GM12875 (cell line): ENCODE data around the gene SLC25A22.

Experiments
- H3K4me3 ChIP-seq: one replicate; pipeline ENCODE4 v1.5.1; 2011; ENCODE audit warnings: low read depth, low read length, control low read depth
- TF ChIP-seq, protein P1 (sequence below): IDR thresholded peaks from 2 replicates; pipeline ENCODE4 v1.5.1; 2011; ENCODE audit warnings: low read depth, mild to moderate bottlenecking, control low read depth, inconsistent platforms, low read length, moderate library complexity, borderline replicate concordance; ENCODE audit not compliant: insufficient read depth

SLC25A22 gene

DNA sequence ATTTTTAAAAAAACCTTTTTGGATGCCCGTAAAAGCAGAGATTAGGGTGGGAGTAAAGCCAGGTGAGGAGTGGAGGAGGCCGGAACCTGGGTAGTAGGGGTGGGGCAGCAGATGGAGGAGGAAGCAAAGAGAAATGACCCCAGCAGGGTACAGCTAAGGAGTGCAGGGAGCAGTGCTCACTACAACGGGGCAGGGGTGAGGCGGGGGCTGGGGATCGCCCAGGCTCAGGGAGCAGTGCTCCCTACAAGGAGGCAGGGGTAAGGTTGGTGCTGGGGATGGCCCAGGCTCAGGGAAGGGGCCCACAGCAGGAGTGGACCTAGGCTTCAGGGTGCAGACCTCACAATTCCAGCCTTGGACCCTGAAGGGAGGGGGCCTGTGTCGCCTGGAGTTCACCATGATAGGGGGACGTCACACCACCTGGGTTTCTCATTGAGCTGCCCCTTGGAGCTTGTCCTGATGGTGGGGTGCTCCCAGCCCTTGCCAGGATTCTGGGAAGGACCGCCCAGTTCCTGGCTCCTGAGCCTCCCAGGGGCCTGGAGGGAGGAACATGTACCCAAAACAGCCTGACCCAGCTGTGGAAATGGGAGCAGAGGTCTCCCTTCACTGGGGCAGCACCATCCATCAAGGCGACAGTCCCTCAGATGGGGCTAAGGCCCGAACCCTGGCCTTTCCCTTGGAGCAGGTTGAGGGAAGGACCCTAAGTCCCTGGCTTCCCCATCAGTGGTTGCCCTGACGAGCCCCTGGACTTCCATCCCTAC lies 17.8 kb upstream of the SLC25A22 start:
- no peak overlapping the region for H3K4me3 ChIP-seq
- TF ChIP-seq, protein P1, sequence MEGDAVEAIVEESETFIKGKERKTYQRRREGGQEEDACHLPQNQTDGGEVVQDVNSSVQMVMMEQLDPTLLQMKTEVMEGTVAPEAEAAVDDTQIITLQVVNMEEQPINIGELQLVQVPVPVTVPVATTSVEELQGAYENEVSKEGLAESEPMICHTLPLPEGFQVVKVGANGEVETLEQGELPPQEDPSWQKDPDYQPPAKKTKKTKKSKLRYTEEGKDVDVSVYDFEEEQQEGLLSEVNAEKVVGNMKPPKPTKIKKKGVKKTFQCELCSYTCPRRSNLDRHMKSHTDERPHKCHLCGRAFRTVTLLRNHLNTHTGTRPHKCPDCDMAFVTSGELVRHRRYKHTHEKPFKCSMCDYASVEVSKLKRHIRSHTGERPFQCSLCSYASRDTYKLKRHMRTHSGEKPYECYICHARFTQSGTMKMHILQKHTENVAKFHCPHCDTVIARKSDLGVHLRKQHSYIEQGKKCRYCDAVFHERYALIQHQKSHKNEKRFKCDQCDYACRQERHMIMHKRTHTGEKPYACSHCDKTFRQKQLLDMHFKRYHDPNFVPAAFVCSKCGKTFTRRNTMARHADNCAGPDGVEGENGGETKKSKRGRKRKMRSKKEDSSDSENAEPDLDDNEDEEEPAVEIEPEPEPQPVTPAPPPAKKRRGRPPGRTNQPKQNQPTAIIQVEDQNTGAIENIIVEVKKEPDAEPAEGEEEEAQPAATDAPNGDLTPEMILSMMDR = no peak

DNA sequence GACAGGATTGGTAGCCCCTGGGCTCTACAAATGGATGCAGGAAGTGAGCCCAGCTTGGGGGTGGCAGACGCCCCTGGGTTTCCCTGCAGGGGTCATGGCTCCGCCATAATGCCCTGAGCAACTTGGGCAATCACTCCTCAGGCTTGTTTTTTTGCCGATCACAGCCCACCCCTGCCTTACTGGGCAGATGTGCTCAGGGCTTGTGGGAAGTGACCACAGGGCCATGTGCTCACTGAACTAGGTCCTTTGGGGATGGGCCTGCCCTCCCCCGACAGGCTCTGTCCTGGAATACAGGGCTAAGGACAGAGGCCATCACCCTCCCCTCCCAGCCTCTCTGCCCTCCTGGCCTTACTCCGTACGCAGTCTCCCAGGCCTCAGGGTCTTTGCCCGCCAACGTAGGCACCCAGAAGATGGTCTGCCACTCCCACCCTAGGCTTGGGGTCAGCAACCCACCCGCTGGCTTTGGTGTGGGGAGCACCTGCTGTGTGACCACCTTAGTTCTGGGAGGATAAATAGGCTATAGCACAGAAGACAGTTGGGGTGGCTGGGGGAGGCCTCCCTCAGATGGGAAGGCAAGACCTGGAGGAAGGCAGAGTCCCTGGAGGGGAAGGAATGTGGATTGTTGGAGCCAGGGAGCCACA lies 15.5 kb upstream of the SLC25A22 start:
- no peak overlapping the region for H3K4me3 ChIP-seq
- TF ChIP-seq, protein P1 = no peak

GRCh38 chr11:813072-813455 lies 15.0 kb upstream of the SLC25A22 start:
- no peak overlapping the region for H3K4me3 ChIP-seq
- TF ChIP-seq, protein P1 = no peak

DNA sequence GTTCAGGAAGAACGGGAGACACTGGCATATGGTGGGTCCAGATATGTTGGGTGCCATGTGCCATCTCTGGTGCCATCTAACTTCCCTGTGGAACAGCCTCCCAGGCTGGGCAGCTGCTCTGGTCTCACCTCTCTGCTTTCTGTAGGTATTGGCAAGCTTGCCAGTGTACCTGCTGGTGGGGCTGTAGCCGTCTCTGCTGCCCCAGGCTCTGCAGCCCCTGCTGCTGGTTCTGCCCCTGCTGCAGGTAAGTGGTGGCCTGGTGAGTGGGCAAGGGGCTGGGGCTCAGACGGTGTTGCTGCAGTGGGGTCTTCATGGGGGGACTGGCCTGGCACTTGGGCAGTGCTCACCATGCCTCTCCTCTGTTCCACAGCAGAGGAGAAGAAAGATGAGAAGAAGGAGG lies 14.3 kb upstream of the SLC25A22 start:
- TF ChIP-seq, protein P1 = no peak
- H3K4me3 ChIP-seq = no peak overlapping the region

GRCh38 chr11:811446-812245 lies 13.6 kb upstream of the SLC25A22 start:
- TF ChIP-seq, protein P1 = no peak
- H3K4me3 ChIP-seq = peak overlapping the region; percentile 92

DNA sequence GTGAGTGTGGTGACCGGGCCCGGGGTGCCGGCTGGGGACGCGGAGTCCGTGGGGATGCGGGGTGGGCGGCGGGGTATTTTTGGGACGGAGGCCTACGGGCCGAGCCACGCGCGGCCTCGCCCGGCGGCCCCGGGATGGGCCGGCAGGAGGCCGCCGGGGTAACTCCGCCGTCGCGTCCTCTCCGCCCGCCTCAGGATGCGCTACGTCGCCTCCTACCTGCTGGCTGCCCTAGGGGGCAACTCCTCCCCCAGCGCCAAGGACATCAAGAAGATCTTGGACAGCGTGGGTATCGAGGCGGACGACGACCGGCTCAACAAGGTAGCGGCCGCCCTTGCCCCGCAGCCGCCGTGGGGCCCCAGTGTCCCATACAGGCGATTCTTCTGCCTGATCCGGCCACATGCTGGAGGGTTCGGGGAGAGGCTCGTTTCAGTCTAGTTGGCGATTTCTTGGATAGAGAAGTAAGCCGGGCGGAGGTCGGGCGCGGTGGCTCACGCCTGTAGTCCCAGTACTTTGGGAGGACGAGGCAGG lies 12.0 kb upstream of the SLC25A22 start:
- TF ChIP-seq, protein P1 = no peak
- peak overlapping the region; percentile 92 for H3K4me3 ChIP-seq
